Dorsolateral prefrontal cortex (tissue), 118 donors: ENCODE data around the gene HOXC6. TPM values are rescaled to one million over a fixed set of nuclear protein-coding genes. Genes with fewer than 3 reads are reported as not detected.

Experiments used
- microRNA-seq, 43 experiments: library from miRNA; unstranded; fragments of <30 nt; microRNA quantifications; one replicate each; pipeline ENCODE4 v1.2.0, GENCODE V29; 2022
- total RNA-seq, 120 experiments: library from RNA; stranded (reverse); gene quantifications; one replicate each; pipeline versions ENCODE4 v1.2.3 to v1.2.4, GENCODE V29; 2022

Gene HOXC6
- total RNA-seq, 120 experiments from 2014 or later = not detected

Small RNA genes within 50 kb of the gene (microRNA-seq; reads per million reads assigned to microRNA genes)
- gene MIR196A2 = 0 to 2.5 (median 0.25) reads per million in 43 experiments
- 0 to 1.7 (median 0) reads per million in 43 experiments for gene MIR615

Other genes with a start within 250 kb of the HOXC6 start
- gene HOXC13, start 89.6 kb upstream of the HOXC6 start, total RNA-seq = not detected
- gene HOXC12, start 73.5 kb upstream of the HOXC6 start, total RNA-seq = not detected
- gene HOXC11, start 55.3 kb upstream of the HOXC6 start, total RNA-seq = not detected
- gene HOTAIR, start 53.5 kb upstream of the HOXC6 start, total RNA-seq = not detected
- gene HOXC10, start 43.3 kb upstream of the HOXC6 start, total RNA-seq = under 1 TPM in 1 of 120 experiments, not detected in 119; 0.34 TPM
- not detected for gene HOXC9, start 28.3 kb upstream of the HOXC6 start, total RNA-seq
- gene HOXC8, start 19.5 kb upstream of the HOXC6 start, total RNA-seq = not detected
- not detected for gene HOXC5, start 4.6 kb downstream of the HOXC6 start, total RNA-seq
- gene HOXC4, start 25.4 kb downstream of the HOXC6 start, total RNA-seq = under 1 TPM in 17 of 120 experiments, not detected in 103; 0.28 to 0.72 (median 0.45) TPM
- 10 to 100 TPM; 15.0 to 44.0 (median 30.6) TPM for gene SMUG1, start 160.5 kb downstream of the HOXC6 start, total RNA-seq